ENCODE results near the gene NLRC3.
A peak's percentile ranks its signal among the peaks of the same experiment; 100 is the strongest.

NLRC3 gene

DNA sequence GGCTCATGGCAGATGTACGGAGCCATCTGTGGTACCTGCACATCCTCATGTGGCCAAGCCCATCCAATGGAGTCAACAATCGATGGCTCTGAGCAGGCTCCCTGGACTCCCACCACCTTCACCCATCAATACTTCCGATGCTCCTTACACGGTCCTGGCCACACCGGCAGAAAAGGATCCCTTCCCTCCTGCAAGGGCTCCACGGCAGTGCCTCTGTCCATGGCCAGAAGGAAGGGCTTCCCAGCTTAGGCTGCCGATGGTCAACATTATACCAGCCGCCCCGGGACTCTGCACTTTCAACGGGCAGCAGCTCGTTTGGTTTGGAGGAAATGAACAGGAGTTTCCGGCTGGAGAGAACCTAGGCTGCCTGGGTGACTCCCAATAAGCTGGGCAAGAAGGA is 21.0 kb upstream of the NLRC3 start:
- DNase-seq (ENCODE audit: low read depth in 2 of 2): no peak

DNA sequence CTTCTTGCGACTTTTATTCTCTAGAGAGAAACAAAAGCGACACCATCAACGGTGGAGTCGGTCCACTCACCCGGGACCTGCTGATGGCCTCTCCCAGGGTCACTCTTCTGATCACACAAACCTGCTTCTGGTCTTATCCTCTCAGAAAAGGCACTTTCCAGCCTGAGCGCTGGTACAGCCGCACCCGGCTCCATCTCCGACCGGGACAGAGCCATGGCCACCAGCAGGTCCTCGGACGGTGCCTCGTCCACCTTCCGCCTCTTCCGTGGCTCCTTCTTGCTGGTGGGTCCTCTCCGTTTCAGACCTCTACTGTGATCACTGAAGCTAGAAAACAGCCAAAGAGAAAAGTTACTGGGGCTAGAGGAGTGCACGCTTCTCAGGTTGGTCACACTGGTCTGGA is 20.5 kb upstream of the NLRC3 start:
- no peak for DNase-seq (ENCODE audit: low read depth in 2 of 2)

DNA sequence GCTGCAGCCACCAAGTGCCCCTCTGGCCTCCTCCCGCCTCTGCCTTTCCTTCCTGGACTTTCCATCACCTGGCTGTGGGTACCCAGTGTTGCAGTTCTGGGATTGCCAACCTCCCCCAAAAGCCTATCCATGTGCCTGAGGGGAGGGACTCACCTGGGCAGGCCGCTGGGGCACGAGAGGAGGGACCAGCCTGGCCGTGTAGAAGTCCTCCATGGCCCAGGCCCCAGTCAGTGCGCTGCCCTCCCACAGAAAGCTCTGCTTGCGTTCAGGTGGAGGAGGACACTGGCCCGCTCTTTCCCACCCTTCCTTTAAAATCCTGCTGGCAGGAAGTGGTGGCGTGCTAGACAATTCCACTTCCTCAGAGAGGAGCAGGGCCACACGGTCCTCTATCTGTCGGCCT is 20.0 kb upstream of the NLRC3 start:
- no peak for DNase-seq (ENCODE audit: low read depth in 2 of 2)

- DNase-seq (ENCODE audit: low read depth in 2 of 2): no peak
Measured at GRCh38 chr16:3596101-3596861, 19.1 kb upstream of the NLRC3 start.

DNA sequence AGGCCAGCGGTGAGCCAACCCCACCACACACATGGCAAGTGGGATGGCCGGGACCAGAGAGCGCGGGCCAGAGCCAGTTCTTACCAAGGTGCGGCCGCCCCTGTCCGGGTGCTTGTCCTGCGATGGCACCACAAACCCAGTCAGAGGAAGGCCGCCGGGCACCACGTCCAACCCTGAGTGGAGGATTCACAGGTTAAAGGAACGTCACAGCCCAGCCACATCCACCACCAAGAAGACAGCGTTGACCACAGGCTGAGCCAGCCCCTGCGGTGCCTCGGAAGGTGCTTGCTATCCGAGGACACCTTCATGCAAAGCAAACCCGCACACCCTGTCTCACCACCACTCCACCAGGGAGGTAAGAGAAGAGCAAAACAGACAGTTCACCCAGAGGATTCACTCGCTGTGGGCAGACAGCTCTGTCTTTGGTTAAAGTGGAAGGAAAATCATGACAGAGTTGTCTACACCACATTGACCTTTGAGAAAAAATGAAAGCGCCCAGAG is 18.4 kb upstream of the NLRC3 start:
- no peak for DNase-seq (ENCODE audit: low read depth in 2 of 2)

- DNase-seq (ENCODE audit: low read depth in 2 of 2): no peak
Measured at GRCh38 chr16:3595110-3595486, 17.9 kb upstream of the NLRC3 start.

DNA sequence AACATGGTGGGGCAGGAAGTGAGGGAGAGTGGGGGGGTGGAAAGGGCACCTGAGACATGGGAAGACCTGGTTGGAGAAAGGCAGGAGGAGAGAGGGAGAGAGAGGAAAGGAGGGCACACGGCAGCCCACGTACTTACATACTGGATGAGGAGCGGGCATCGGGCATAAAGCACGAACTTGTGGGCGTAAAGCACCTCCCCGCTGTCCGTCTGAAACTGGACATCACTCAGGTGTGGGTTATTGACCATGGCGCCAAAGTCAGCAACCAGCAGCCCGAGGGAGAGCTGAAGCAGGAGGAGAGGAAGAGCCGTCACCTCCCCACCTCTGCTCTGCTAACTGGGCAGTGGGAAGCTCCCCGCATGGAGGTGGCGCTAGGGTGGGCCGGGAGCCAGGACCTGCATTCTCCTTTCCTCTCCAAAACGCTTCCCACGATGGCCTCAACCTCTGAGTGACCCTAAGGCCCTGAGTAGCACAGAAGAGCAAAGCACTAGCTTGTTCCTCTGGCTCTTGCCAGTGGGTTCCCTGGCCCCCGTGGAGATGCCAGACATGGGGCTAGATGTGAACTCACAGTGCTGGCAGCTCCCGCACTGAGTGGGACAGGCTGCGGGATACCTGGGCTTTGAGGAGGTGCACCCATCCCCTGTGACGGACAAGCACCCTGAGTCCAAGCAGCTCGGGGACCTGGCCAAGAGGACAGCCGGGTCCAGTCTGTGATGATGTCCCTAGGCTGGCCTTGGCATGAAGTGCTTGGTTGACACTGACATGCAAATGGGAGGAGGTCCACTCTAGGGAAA is 17.3 kb upstream of the NLRC3 start:
- DNase-seq (ENCODE audit: low read depth in 2 of 2): no peak

- no peak for DNase-seq (ENCODE audit: low read depth in 2 of 2)
Measured at GRCh38 chr16:3592559-3592958, 15.4 kb upstream of the NLRC3 start.

DNA sequence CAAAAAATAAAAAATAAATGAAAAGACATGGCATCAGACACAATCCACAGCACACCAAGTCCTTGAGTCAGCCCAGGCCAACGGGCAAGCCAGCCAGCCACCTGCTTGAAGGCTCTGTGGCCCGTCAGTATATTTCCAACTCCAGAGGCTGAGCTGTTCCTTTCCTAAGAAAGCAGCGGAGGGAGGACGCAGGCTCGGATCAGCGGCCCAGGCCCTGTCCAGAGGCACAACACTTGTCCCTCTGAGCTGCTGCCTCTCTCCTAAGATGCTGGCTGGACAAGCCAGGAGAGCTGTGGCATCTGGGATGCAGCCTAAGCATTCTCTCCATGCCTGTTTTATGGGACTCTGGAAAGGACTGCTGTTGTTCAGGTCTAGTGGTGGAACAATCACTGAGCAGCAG is 14.8 kb upstream of the NLRC3 start:
- no peak for DNase-seq (ENCODE audit: low read depth in 2 of 2)

DNA sequence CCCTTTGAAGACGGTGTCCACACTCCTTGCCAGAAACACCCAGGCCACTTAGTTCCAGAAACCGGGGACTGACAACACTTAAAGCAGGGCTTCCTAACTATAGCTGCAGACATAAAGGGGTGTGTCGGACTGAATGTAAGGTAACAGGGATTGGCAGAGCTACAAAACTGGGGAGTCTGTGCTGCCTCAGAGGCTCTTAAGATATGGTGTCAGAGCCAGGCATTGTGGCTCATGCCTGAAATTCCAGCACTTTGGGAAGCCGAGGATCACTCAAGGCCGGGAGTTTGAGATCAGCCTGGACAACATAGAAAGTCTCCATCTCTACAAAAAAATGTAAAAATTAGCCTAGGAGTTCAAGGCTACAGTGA is 14.2 kb upstream of the NLRC3 start:
- DNase-seq (ENCODE audit: low read depth in 2 of 2): no peak

- DNase-seq (ENCODE audit: low read depth in 2 of 2): no peak
Measured at GRCh38 chr16:3590736-3591435, 13.7 kb upstream of the NLRC3 start.

GRCh38 chr16:3589991-3590701 is 12.9 kb upstream of the NLRC3 start:
- no peak for DNase-seq (ENCODE audit: low read depth in 2 of 2)

- DNase-seq (ENCODE audit: low read depth in 2 of 2): no peak
Measured at GRCh38 chr16:3589441-3589921, 12.3 kb upstream of the NLRC3 start.

DNA sequence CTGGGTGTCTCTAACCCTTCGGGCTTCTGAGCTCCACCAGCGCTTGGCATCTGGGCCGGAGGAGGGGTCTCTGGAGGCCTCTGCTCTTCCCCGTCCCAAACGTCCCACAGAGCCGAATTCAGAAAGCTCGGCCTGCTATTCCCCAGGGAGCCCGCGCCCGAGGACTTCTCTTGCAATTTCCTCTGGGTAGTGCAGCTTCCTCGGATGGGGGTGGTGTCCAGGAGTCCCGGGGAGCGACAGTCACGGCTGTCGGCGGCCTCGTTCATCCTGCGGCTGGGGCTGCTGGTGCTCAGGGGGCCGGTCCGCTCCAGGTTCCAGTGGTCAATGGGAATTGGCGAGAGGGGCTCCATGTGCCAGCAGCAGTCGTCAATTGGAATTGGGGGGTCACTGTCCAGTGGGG is 11.8 kb upstream of the NLRC3 start:
- no peak for DNase-seq (ENCODE audit: low read depth in 2 of 2)

- no peak for DNase-seq (ENCODE audit: low read depth in 2 of 2)
Measured at GRCh38 chr16:3587547-3588110, 10.4 kb upstream of the NLRC3 start.

DNA sequence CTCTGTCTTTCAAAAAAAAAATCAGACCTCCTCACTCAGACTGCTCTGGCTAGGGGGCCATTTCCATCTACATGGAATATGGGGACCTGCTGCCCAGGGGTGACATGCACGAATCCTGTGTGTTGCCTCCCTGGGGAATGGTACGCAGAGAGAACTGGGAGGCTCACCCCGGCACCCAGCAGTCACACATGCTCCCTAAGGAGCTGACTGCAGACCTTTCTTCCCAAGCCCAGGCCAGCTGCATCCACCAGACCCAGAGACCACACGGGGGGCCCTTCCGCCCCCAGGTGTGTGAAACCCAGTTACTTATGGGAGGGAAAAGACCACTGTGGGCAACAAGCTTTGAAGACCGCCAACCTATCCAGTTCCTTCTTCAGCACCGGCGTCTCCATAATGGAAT is 7.2 kb upstream of the NLRC3 start:
- no peak for DNase-seq (ENCODE audit: low read depth in 2 of 2)

DNA sequence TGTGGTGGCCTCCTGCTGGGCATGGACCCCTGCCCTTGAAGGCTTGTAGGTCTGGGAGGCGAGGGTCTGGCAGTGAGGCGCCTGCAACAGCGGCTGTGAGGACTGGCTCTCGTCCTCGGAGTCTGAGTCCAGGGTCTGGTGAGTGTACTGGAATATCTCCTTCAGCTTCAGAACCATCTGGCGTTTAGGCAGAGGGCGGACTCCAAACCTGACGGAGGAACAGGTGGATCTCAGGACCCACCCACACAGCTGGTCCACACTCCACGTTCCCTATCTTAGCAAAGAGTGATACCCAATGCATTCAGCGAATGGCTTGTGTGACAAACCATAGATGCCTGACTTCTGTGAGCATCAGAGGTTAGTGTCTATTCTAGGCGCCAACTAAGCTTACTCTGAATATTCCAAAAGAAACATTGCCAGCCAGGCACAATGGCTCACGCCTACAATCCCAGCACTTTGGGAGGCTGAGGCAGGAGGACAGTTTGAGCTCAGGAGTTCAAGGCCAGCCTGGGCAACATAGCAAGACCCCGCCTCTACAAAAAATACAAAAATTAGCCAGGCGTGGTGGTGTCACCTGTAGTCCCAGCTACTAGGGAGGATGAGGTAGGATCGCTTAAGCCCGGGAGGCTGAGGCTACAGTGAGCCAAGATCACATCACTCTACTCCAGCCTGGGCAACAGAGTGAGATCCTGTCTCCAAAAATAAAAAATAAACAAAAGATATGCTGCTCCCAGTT is 6.3 kb upstream of the NLRC3 start:
- DNase-seq (ENCODE audit: low read depth in 2 of 2): no peak

- DNase-seq (ENCODE audit: low read depth in 2 of 2): no peak
Measured at GRCh38 chr16:3582276-3583165, 5.3 kb upstream of the NLRC3 start.

GRCh38 chr16:3581392-3581791 is 4.2 kb upstream of the NLRC3 start:
- DNase-seq (ENCODE audit: low read depth in 2 of 2): no peak

DNA sequence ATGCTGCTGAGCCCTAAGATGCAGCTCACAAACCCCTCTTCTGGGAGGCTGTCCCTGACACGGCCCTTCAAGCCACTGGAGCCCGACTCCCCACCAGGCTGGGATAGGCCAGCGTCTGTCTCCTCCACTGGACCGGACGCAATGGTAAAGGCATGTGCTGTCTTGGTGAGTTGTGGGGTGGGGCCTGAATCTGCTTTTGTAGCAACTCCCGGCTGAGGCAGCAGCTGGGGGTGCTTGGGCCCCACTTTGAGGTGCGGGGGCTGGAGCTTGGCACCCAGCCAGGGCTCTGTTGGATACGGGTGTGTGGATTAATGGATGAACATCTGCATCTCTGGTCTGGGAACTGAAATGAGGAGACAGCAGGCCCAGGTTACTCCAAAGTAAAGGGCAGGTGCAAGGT is 3.5 kb upstream of the NLRC3 start:
- peak; percentile 6 to 10 for DNase-seq (ENCODE audit: low read depth in 2 of 2)
